Measurements from ENCODE around the gene PLPP3.

The PLPP3 gene

GRCh38 chr1:56545711-56546110, 33.7 kb downstream of the PLPP3 start:
- no peak for DNase-seq

- DNase-seq: no peak
Observed at GRCh38 chr1:56543783-56544612, 35.4 kb downstream of the PLPP3 start.

GRCh38 chr1:56542651-56543050, 36.7 kb downstream of the PLPP3 start:
- no peak for DNase-seq

- no peak for DNase-seq
Observed at GRCh38 chr1:56541408-56541807, 38.0 kb downstream of the PLPP3 start.

- DNase-seq: no peak
Observed at GRCh38 chr1:56540467-56540866, 38.9 kb downstream of the PLPP3 start.

GRCh38 chr1:56539520-56539931, 39.8 kb downstream of the PLPP3 start:
- DNase-seq: no peak

GRCh38 chr1:56538532-56538931, 40.8 kb downstream of the PLPP3 start:
- no peak for DNase-seq

GRCh38 chr1:56537660-56538059, 41.7 kb downstream of the PLPP3 start:
- DNase-seq: no peak

- no peak for DNase-seq
Observed at GRCh38 chr1:56535939-56536338, 43.4 kb downstream of the PLPP3 start.

GRCh38 chr1:56535362-56535761, 44.0 kb downstream of the PLPP3 start:
- no peak for DNase-seq

GRCh38 chr1:56534130-56534651, 45.2 kb downstream of the PLPP3 start:
- DNase-seq: no peak

GRCh38 chr1:56533621-56534020, 45.7 kb downstream of the PLPP3 start:
- no peak for DNase-seq

- no peak for DNase-seq
Observed at GRCh38 chr1:56533197-56533596, 46.2 kb downstream of the PLPP3 start.

GRCh38 chr1:56532350-56532683, 47.0 kb downstream of the PLPP3 start:
- DNase-seq: no peak

- no peak for DNase-seq
Observed at GRCh38 chr1:56531624-56532349, 47.6 kb downstream of the PLPP3 start.

- DNase-seq: no peak
Observed at GRCh38 chr1:56529801-56530200, 49.6 kb downstream of the PLPP3 start.

- no peak for DNase-seq
Observed at GRCh38 chr1:56527548-56528302, 51.6 kb downstream of the PLPP3 start.

- DNase-seq: no peak
Observed at GRCh38 chr1:56526571-56527174, 52.7 kb downstream of the PLPP3 start.

- DNase-seq: no peak
Observed at GRCh38 chr1:56525489-56526041, 53.8 kb downstream of the PLPP3 start.

GRCh38 chr1:56524263-56524662, 55.1 kb downstream of the PLPP3 start:
- DNase-seq: no peak

- DNase-seq: no peak
Observed at GRCh38 chr1:56522680-56523079, 56.7 kb downstream of the PLPP3 start.

- DNase-seq: no peak
Observed at GRCh38 chr1:56520016-56520601, 59.3 kb downstream of the PLPP3 start.

Measured in stimulated activated CD4-positive, alpha-beta T cell treated with anti-CD3 and anti-CD28 coated beads, Interleukin-2, amount 100 ng/mL, for 24 hours (primary cell).